ENCODE measurements around the gene METTL21C.

GRCh38 chr13:102648046-102648445 lies 46.8 kb downstream of the METTL21C start:
- TF ChIP-seq CTCF (IDR thresholded peaks at IDR 0.05) (no peak), POLR2A (IDR thresholded peaks at IDR 0.05) (no peak)
